ENCODE results near the gene ZNF513.

Gene ZNF513

GRCh38 chr2:27398962-27399361 lies 18.4 kb upstream of the ZNF513 start:
- Histone ChIP-seq H2AFZ (no peak overlapping the region), H3K4me1 (no peaks in the 10 kb centered on the region), H3K36me3 (ENCODE audit: control insufficient read depth, insufficient read depth, low read length) (no peaks in the 10 kb centered on the region), H3K9me3 (ENCODE audit: control insufficient read depth, low read length) (no peaks in the 10 kb centered on the region), H3K9ac (no peak overlapping the region), H3K27ac (no peak overlapping the region), H3K4me2 (ENCODE audit: low read length) (no peak overlapping the region), H3K27me3 (ENCODE audit: control insufficient read depth, insufficient read depth, low read length) (no peaks in the 10 kb centered on the region), H3K4me3 (ENCODE audit: low read depth, low read length) (no peak overlapping the region), H3K79me2 (peaks cover 71% of the 10 kb centered on the region)
- TF ChIP-seq, protein P1, sequence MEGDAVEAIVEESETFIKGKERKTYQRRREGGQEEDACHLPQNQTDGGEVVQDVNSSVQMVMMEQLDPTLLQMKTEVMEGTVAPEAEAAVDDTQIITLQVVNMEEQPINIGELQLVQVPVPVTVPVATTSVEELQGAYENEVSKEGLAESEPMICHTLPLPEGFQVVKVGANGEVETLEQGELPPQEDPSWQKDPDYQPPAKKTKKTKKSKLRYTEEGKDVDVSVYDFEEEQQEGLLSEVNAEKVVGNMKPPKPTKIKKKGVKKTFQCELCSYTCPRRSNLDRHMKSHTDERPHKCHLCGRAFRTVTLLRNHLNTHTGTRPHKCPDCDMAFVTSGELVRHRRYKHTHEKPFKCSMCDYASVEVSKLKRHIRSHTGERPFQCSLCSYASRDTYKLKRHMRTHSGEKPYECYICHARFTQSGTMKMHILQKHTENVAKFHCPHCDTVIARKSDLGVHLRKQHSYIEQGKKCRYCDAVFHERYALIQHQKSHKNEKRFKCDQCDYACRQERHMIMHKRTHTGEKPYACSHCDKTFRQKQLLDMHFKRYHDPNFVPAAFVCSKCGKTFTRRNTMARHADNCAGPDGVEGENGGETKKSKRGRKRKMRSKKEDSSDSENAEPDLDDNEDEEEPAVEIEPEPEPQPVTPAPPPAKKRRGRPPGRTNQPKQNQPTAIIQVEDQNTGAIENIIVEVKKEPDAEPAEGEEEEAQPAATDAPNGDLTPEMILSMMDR (IDR thresholded peaks at IDR 0.05) = no peak

DNA sequence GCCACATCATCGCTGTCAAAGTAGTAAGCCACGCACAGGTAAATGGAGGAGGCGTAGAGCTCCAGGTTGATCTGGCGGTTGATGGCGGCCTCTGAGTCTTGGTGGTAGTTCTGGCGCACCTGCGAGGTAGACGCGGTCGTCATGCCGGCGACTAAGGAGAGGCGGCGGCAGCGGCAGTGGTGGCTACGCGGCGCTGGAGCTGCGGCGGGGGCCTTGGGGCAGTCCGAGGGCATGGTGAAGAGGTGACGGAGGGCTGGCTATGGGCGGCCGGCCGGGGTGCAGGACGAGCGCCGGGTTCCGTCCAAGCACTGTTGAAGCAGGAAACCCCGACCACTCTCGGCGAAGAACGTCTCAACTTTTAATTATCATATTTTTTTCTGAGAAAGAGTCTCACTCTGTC lies 12.7 kb upstream of the ZNF513 start:
- Histone ChIP-seq H3K79me2 (peaks cover 65% of the 10 kb centered on the region), H3K27ac (no peak overlapping the region), H3K4me1 (no peaks in the 10 kb centered on the region), H3K27me3 (ENCODE audit: control insufficient read depth, insufficient read depth, low read length) (no peaks in the 10 kb centered on the region), H2AFZ (no peak overlapping the region), H3K9me3 (ENCODE audit: control insufficient read depth, low read length) (no peaks in the 10 kb centered on the region), H3K4me3 (ENCODE audit: low read depth, low read length) (no peak overlapping the region), H3K4me2 (ENCODE audit: low read length) (no peak overlapping the region), H3K36me3 (ENCODE audit: control insufficient read depth, insufficient read depth, low read length) (no peaks in the 10 kb centered on the region), H3K9ac (no peak overlapping the region)
- TF ChIP-seq, protein P1 (IDR thresholded peaks at IDR 0.05) = no peak

GRCh38 chr2:27390822-27391679 lies 10.5 kb upstream of the ZNF513 start:
- no peaks in the 10 kb centered on the region for H3K4me1 ChIP-seq
- H2AFZ ChIP-seq = no peak overlapping the region
- no peak overlapping the region for H3K4me3 ChIP-seq (ENCODE audit: low read depth, low read length)
- no peaks in the 10 kb centered on the region for H3K27me3 ChIP-seq (ENCODE audit: control insufficient read depth, insufficient read depth, low read length)
- H3K4me2 ChIP-seq (ENCODE audit: low read length) = no peak overlapping the region
- no peaks in the 10 kb centered on the region for H3K9me3 ChIP-seq (ENCODE audit: control insufficient read depth, low read length)
- no peak overlapping the region for H3K9ac ChIP-seq
- H3K36me3 ChIP-seq (ENCODE audit: control insufficient read depth, insufficient read depth, low read length) = no peaks in the 10 kb centered on the region
- TF ChIP-seq, protein P1 (IDR thresholded peaks at IDR 0.05) = no peak
- no peak overlapping the region for H3K27ac ChIP-seq
- peaks cover 49% of the 10 kb centered on the region for H3K79me2 ChIP-seq

DNA sequence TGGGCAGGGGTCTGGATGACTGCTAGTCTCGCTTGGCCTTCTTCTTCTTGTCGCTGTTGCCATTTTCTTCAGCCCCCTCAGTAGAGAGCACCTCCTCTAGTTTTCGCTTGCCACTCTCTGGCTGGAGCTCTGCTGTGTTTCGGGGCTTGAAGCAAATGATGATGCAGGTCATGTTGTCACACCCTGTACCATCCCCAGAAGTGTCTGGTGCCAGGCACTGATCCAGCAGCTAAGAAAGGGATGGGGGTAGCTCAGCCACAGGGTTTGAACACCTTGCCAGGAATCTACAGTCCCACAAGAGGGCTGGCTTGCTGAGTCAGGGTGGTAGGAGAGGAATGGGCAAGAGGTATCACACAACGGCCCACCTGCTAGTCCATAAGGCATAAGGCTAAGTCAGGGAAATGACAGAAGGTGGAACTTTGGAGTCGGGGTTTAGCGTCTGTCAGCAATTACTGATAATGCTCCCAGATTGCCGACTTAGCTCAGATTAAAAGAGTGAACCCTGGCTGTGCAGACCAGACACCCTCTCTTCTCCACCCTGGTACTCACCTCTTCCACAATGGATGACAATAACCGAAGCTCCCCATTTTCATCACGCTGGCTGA lies 1.1 kb upstream of the ZNF513 start:
- Histone ChIP-seq H3K4me1 (peaks cover 6% of the 10 kb centered on the region), H3K79me2 (no peaks in the 10 kb centered on the region), H2AFZ (no peak overlapping the region), H3K4me3 (ENCODE audit: low read depth, low read length) (no peak overlapping the region), H3K4me2 (ENCODE audit: low read length) (no peak overlapping the region), H3K27ac (no peak overlapping the region), H3K9me3 (ENCODE audit: control insufficient read depth, low read length) (no peaks in the 10 kb centered on the region), H3K36me3 (ENCODE audit: control insufficient read depth, insufficient read depth, low read length) (no peaks in the 10 kb centered on the region), H3K9ac (no peak overlapping the region), H3K27me3 (ENCODE audit: control insufficient read depth, insufficient read depth, low read length) (no peaks in the 10 kb centered on the region)
- TF ChIP-seq, protein P1 (IDR thresholded peaks at IDR 0.05) = no peak

Measured in parathyroid adenoma (tissue), 2 donors.